ENCODE data around the gene MAFB.

The MAFB gene

DNA sequence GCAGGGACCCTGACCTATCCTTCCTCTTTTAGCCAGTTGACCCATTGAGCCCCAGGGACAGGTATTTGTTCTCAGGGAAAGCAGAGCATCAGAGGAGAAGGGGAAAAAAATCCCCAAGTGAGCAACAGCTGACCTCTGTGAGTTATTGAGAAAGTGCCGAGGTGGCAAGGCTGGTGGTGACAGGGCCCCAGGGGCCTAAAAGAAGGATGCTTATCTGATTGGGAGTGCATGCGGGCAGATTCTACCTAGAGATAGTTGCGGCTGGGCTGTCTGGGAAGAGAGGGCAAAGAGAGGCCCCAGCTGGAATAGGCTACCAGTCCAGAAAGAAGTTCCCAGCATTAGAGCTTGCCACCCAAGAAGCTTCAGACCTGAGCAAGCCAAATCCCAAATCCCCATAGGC, 26.5 kb upstream of the MAFB start:
- no peaks in the 10 kb centered on the region for H3K4me1 ChIP-seq (ENCODE audit: control insufficient read depth, insufficient read depth, low read length)
- H3K27ac ChIP-seq (ENCODE audit: extremely low read depth, low read depth, low read length): no peak overlapping the region
- ChIA-PET POLR2A (no interaction called here), CTCF (no interaction called here)
- H3K4me3 ChIP-seq (ENCODE audit: low read depth, low read length): no peak overlapping the region
- H3K9me3 ChIP-seq (ENCODE audit: control insufficient read depth, insufficient read depth, low read depth, low read length): no peaks in the 10 kb centered on the region
- no peaks in the 10 kb centered on the region for H3K36me3 ChIP-seq (ENCODE audit: control insufficient read depth in 2 of 2, insufficient read depth in 1 of 2, low read length in 2 of 2)
- TF ChIP-seq ZFP3 (tag by site-specific recombination; IDR thresholded peaks at IDR 0.05; ENCODE audit: low read depth): no peak
- TF ChIP-seq, protein P1, sequence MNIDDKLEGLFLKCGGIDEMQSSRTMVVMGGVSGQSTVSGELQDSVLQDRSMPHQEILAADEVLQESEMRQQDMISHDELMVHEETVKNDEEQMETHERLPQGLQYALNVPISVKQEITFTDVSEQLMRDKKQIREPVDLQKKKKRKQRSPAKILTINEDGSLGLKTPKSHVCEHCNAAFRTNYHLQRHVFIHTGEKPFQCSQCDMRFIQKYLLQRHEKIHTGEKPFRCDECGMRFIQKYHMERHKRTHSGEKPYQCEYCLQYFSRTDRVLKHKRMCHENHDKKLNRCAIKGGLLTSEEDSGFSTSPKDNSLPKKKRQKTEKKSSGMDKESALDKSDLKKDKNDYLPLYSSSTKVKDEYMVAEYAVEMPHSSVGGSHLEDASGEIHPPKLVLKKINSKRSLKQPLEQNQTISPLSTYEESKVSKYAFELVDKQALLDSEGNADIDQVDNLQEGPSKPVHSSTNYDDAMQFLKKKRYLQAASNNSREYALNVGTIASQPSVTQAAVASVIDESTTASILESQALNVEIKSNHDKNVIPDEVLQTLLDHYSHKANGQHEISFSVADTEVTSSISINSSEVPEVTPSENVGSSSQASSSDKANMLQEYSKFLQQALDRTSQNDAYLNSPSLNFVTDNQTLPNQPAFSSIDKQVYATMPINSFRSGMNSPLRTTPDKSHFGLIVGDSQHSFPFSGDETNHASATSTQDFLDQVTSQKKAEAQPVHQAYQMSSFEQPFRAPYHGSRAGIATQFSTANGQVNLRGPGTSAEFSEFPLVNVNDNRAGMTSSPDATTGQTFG (tag by site-specific recombination; IDR thresholded peaks at IDR 0.05; ENCODE audit: borderline replicate concordance): no peak
- no peak for TF ChIP-seq ZNF157 (tag by site-specific recombination; IDR thresholded peaks at IDR 0.05)
- TF ChIP-seq ZNF785 (tag by site-specific recombination; IDR thresholded peaks at IDR 0.05): no peak
- TF ChIP-seq HOXA7 (CRISPR knock-in tag; IDR thresholded peaks at IDR 0.05; ENCODE audit: borderline replicate concordance): no peak

DNA sequence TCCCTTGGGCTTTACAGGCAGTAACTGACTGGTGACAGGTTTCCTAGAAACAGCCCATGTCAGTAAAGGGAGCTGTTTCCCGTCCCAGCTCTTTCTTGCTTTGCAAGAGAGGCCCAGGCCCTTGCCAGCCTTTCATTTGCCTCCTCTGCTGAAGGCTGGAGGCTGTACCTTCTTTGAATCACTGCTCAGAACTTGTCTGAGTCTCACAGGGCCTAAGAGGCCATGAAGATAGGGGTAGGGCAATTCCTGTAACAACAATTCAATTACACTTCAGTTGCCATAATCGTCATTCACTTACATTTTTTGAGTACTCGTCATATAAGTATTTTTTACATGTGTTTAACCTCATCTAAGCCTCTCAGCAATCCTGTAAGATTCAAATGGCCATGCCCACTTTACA, 25.9 kb upstream of the MAFB start:
- H3K27ac ChIP-seq (ENCODE audit: extremely low read depth, low read depth, low read length): no peak overlapping the region
- H3K4me3 ChIP-seq (ENCODE audit: low read depth, low read length): no peak overlapping the region
- no peaks in the 10 kb centered on the region for H3K4me1 ChIP-seq (ENCODE audit: control insufficient read depth, insufficient read depth, low read length)
- POLR2A ChIA-PET: no interaction called here
- no peaks in the 10 kb centered on the region for H3K9me3 ChIP-seq (ENCODE audit: control insufficient read depth, insufficient read depth, low read depth, low read length)
- CTCF ChIA-PET: interaction anchor here (0.7 kb wide), 1 partner anchor 10 kb away, joined by 3 read pairs; no protein-coding TSS in a partner anchor
- TF ChIP-seq ZBTB10 (tag by site-specific recombination; IDR thresholded peaks at IDR 0.05) (no peak), ZBTB8A (tag by site-specific recombination; IDR thresholded peaks at IDR 0.05) (no peak), ZFHX2 (tag by site-specific recombination; conservative IDR thresholded peaks at IDR 0.05) (no peak), ZNF133 (tag by site-specific recombination; IDR thresholded peaks at IDR 0.05) (no peak), HIC1 (tag by site-specific recombination; IDR thresholded peaks at IDR 0.05) (no peak), ZBTB17 (tag by site-specific recombination; IDR thresholded peaks at IDR 0.05) (no peak), ZNF202 (tag by site-specific recombination; IDR thresholded peaks at IDR 0.05; ENCODE audit: borderline replicate concordance) (no peak)
- TF ChIP-seq, protein P2, sequence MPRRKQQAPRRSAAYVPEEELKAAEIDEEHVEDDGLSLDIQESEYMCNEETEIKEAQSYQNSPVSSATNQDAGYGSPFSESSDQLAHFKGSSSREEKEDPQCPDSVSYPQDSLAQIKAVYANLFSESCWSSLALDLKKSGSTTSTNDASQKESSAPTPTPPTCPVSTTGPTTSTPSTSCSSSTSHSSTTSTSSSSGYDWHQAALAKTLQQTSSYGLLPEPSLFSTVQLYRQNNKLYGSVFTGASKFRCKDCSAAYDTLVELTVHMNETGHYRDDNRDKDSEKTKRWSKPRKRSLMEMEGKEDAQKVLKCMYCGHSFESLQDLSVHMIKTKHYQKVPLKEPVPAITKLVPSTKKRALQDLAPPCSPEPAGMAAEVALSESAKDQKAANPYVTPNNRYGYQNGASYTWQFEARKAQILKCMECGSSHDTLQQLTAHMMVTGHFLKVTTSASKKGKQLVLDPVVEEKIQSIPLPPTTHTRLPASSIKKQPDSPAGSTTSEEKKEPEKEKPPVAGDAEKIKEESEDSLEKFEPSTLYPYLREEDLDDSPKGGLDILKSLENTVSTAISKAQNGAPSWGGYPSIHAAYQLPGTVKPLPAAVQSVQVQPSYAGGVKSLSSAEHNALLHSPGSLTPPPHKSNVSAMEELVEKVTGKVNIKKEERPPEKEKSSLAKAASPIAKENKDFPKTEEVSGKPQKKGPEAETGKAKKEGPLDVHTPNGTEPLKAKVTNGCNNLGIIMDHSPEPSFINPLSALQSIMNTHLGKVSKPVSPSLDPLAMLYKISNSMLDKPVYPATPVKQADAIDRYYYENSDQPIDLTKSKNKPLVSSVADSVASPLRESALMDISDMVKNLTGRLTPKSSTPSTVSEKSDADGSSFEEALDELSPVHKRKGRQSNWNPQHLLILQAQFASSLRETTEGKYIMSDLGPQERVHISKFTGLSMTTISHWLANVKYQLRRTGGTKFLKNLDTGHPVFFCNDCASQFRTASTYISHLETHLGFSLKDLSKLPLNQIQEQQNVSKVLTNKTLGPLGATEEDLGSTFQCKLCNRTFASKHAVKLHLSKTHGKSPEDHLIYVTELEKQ (tag by site-specific recombination; IDR thresholded peaks at IDR 0.05; ENCODE audit: borderline replicate concordance): no peak
- H3K36me3 ChIP-seq (ENCODE audit: control insufficient read depth in 2 of 2, insufficient read depth in 1 of 2, low read length in 2 of 2): no peaks in the 10 kb centered on the region

All from HEK293 (cell line).